Measurements from ENCODE around the gene ARL6IP4.

DNA sequence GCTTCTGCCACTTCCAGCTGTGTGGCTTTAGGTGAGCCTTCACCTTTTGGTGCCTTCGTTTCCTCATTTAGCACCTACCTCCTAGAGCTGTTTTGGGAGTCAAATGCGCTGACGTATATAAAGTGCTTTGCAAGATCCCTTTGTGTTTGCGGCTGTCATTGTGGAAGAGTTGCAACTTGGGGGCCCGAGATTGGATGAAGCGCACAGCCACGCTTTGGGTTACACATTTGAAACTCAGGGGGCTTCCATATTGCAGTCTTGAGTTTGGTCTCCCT lies 636 bp upstream of the ARL6IP4 start:
- no peak for TF ChIP-seq CTCF (IDR thresholded peaks at IDR 0.05; ENCODE audit: insufficient read depth, low read length, poor library complexity, severe bottlenecking)
- no peak for TF ChIP-seq EZH2phosphoT487 (conservative IDR thresholded peaks at IDR 0.05; ENCODE audit: low read length)
